Adrenal gland (tissue), 12 donors: Measurements from ENCODE around the gene TRPV3. TPM values are rescaled to one million over a fixed set of nuclear protein-coding genes. Genes with fewer than 3 reads are reported as not detected.

Experiments
- DNase-seq, 7 donors: peaks; one replicate each; pipeline ENCODE4 v3.0.0-alpha.2; 2019 to 2020
- H3K27ac ChIP-seq, 5 donors: fragments of 200-600 bp; sonication (generic) in 4 of 5; 1 replicate in 3 of 5; 2 replicates in 2 of 5; pipeline versions ENCODE4 v1.5.1 to v1.8.0; 2016 to 2020; ENCODE audit warnings: mild to moderate bottlenecking in 1 of 5
- H3K27me3 ChIP-seq: fragments of 200-600 bp; 2 replicates; pipeline ENCODE4 v1.8.0; 2021
- H3K36me3 ChIP-seq, 2 donors: fragments of 200-600 bp; replicated peaks in 1 of 2; 1 replicate in 1 of 2; 2 replicates in 1 of 2; pipeline versions ENCODE4 v1.5.1 to v1.8.0; 2018 to 2022
- H3K4me1 ChIP-seq, 2 donors: fragments of 200-600 bp; replicated peaks in 1 of 2; 1 replicate in 1 of 2; 2 replicates in 1 of 2; pipeline versions ENCODE4 v1.5.1 to v1.8.0; 2018 to 2021
- H3K4me3 ChIP-seq, 4 donors: fragments of 200-600 bp; sonication (generic) in 3 of 4; one replicate each; pipeline ENCODE4 v1.5.1; 2016 to 2018
- H3K9me3 ChIP-seq, 3 donors: fragments of 200-600 bp; sonication (generic) in 1 of 3; replicated peaks in 1 of 3; 1 replicate in 2 of 3; 2 replicates in 1 of 3; pipeline versions ENCODE4 v1.5.1 to v1.8.0; 2016 to 2021
- CTCF ChIP-seq, 6 experiments: fragments of 450-650 bp in 4 of 6; fragments of 200-600 bp in 2 of 6; sonication (generic) in 1 of 6; IDR thresholded peaks; 1 replicate in 5 of 6; 2 replicates in 1 of 6; pipeline versions ENCODE4 v1.5.1 to v1.8.0; 2016 to 2021; ENCODE audit warnings: antibody characterized with exemption in 6 of 6, mild to moderate bottlenecking in 2 of 6, moderate library complexity in 1 of 6
- POLR2A ChIP-seq, 2 donors: fragments of 450-650 bp; IDR thresholded peaks; one replicate each; pipeline ENCODE4 v1.6.1; 2017; ENCODE audit warnings: antibody characterized with exemption in 2 of 2, mild to moderate bottlenecking in 2 of 2, moderate library complexity in 1 of 2
- WGBS, 4 donors: extraction: QIAGEN DNeasy Blood & Tissue Kit in 2 of 4; methylation state at CpG; one replicate each; pipeline versions ENCODE4 v1.1.5 to v1.1.7; 2013 to 2017; 5-methylcytosine and 5-hydroxymethylcytosine counted together
- intact Hi-C, 2 donors: fragments of 100-400 bp; cut with DNase I; formaldehyde crosslinking; loops; one replicate each; pipeline versions ENCODE4 v1.14.1 to v1.15.0; 2022 to 2023
- polyA plus RNA-seq, 3 donors: library from polyadenylated mRNA; stranded (reverse); fragments of 200-250 nt in 2 of 3; fragments of 350-450 nt in 1 of 3; fragmentation: Illumina TruSeq in 1 of 3; extraction: RNeasy Lipid Tissue Mini Kit (QIAGEN cat#74804) in 1 of 3; gene quantifications; one replicate each; pipeline ENCODE4 v1.2.3, GENCODE V29; 2013 to 2014
- total RNA-seq, 9 donors: library from RNA; depleted of rRNA in 4 of 9; stranded (reverse); fragments of >200 nt in 4 of 9; fragments of 120-200 nt in 1 of 9; fragmentation: NEBNext Ultra II Directional in 1 of 9; extraction: Animal tissue kit (Norgen Biotek cat#: 25700) in 1 of 9; gene quantifications; one replicate each; pipeline versions ENCODE4 v1.1.0 to v1.2.4, GENCODE V29; 2013 to 2023
- donor health status: healthy with polysubstance abuse.
- donor health status: Bipolar disorder and iron deficiency.
- donor health status: DM: yes; HTN: yes; CAD: no.
- donor health status: DM: no; HTN: no; CAD: no.
- donor health status: DM: no; HTN: no; CAD: no.
- donor health status: DM: yes; HTN: yes; CAD: no.

TRPV3 gene
- total and polyA plus RNA-seq, 12 donors: 0.14 to 1.4 (median 0.41) TPM

GRCh38 chr17:3507869-3508268 is 49.7 kb downstream of the TRPV3 start:
- no peaks in the 10 kb centered on the region for H3K9me3 ChIP-seq
- H3K27me3 ChIP-seq: no peaks in the 10 kb centered on the region
- 64 to 75% (median 69%) methylated on average over 3 of the region's 3 CpGs for WGBS, 4 donors
- H3K4me1 ChIP-seq: no peaks in the 10 kb centered on the region
- intact Hi-C loops: no loop called here
- no peak overlapping the region for H3K27ac ChIP-seq
- H3K36me3 ChIP-seq: no peaks in the 10 kb centered on the region
- DNase-seq: no peak
- H3K4me3 ChIP-seq: no peak overlapping the region
- TF ChIP-seq POLR2A (IDR thresholded peaks at IDR 0.05) (no peak), CTCF (IDR thresholded peaks at IDR 0.05) (no peak)

GRCh38 chr17:3507071-3507470 is 50.5 kb downstream of the TRPV3 start:
- H3K27me3 ChIP-seq: no peaks in the 10 kb centered on the region
- WGBS, 4 donors: 64 to 86% (median 69%) methylated on average over 1 of the region's 1 CpG
- no peak overlapping the region for H3K27ac ChIP-seq
- H3K9me3 ChIP-seq: no peaks in the 10 kb centered on the region
- H3K4me3 ChIP-seq: no peak overlapping the region
- TF ChIP-seq POLR2A (IDR thresholded peaks at IDR 0.05): no peak
- no peak for TF ChIP-seq CTCF (IDR thresholded peaks at IDR 0.05)
- no peak for DNase-seq
- intact Hi-C loops: no loop called here
- H3K36me3 ChIP-seq: no peaks in the 10 kb centered on the region
- H3K4me1 ChIP-seq: no peaks in the 10 kb centered on the region

GRCh38 chr17:3506054-3506453 is 51.6 kb downstream of the TRPV3 start:
- WGBS, 4 donors: 83 to 95% (median 86%) methylated on average over 2 of the region's 2 CpGs
- Histone ChIP-seq H3K27me3 (no peaks in the 10 kb centered on the region), H3K4me3 (no peak overlapping the region), H3K4me1 (no peaks in the 10 kb centered on the region), H3K27ac (no peak overlapping the region), H3K36me3 (no peaks in the 10 kb centered on the region), H3K9me3 (no peaks in the 10 kb centered on the region)
- no peak for TF ChIP-seq POLR2A (IDR thresholded peaks at IDR 0.05)
- no peak for TF ChIP-seq CTCF (IDR thresholded peaks at IDR 0.05)
- intact Hi-C loops: no loop called here
- no peak for DNase-seq

- Histone ChIP-seq H3K27ac (no peak overlapping the region), H3K36me3 (no peaks in the 10 kb centered on the region), H3K27me3 (no peaks in the 10 kb centered on the region), H3K9me3 (no peaks in the 10 kb centered on the region), H3K4me1 (no peaks in the 10 kb centered on the region), H3K4me3 (no peak overlapping the region)
- WGBS, 4 donors: 88 to 91% (median 90%) methylated on average over 7 of the region's 7 CpGs
- TF ChIP-seq CTCF (IDR thresholded peaks at IDR 0.05): no peak
- no peak for TF ChIP-seq POLR2A (IDR thresholded peaks at IDR 0.05)
- intact Hi-C loops: no loop called here
- no peak for DNase-seq
Observed at GRCh38 chr17:3505008-3505407, 52.6 kb downstream of the TRPV3 start.
